Aorta (tissue), 5 donors: ENCODE data around the gene MAPK8IP2. TPM values are rescaled to one million over a fixed set of nuclear protein-coding genes. Genes with fewer than 3 reads are reported as not detected.

ENCODE experiments used
- ATAC-seq: fragments of 200-7000 bp; cut with Tn5 transposase; one replicate; pipeline ENCODE4 v1.9.1; 2022; ENCODE audit warnings: moderate library complexity; ENCODE audit not compliant: low FRiP score
- DNase-seq, 2 donors: peaks; one replicate each; pipeline ENCODE4 v3.0.0-alpha.2; 2020
- H3K27ac ChIP-seq, 2 donors: one replicate each; pipeline ENCODE4 v1.5.1; 2013; ENCODE audit warnings: low read length in 2 of 2, mild to moderate bottlenecking in 2 of 2, moderate library complexity in 2 of 2, control low read depth in 1 of 2, inconsistent platforms in 1 of 2, low read depth in 1 of 2
- H3K27me3 ChIP-seq, 2 donors: one replicate each; pipeline ENCODE4 v1.6.1; 2013; ENCODE audit warnings: control low read depth in 1 of 2, low read length in 1 of 2, mild to moderate bottlenecking in 1 of 2, moderate library complexity in 1 of 2; ENCODE audit not compliant: insufficient read depth in 2 of 2, control insufficient read depth in 1 of 2
- H3K36me3 ChIP-seq, 2 donors: one replicate each; pipeline ENCODE4 v1.6.1; 2013; ENCODE audit warnings: control low read depth in 1 of 2, low read length in 1 of 2, mild to moderate bottlenecking in 1 of 2; ENCODE audit not compliant: insufficient read depth in 2 of 2, control insufficient read depth in 1 of 2
- H3K4me1 ChIP-seq, 2 donors: one replicate each; pipeline ENCODE4 v1.6.1; 2013; ENCODE audit warnings: low read length in 2 of 2, control low read depth in 1 of 2, mild to moderate bottlenecking in 1 of 2, moderate library complexity in 1 of 2; ENCODE audit not compliant: insufficient read depth in 2 of 2, control insufficient read depth in 1 of 2
- H3K4me3 ChIP-seq, 2 donors: one replicate each; pipeline ENCODE4 v1.5.1; 2013; ENCODE audit warnings: low read length in 2 of 2, control low read depth in 1 of 2, mild to moderate bottlenecking in 1 of 2
- H3K9me3 ChIP-seq: one replicate; pipeline ENCODE4 v1.6.1; 2013; ENCODE audit warnings: mild to moderate bottlenecking, low read length; ENCODE audit not compliant: control insufficient read depth
- WGBS, 2 donors: extraction: QIAGEN DNeasy Blood & Tissue Kit; methylation state at CpG; one replicate each; pipeline ENCODE4 v1.1.7; 2013; 5-methylcytosine and 5-hydroxymethylcytosine counted together
- intact Hi-C, 2 donors: fragments of 100-400 bp; cut with DNase I; formaldehyde crosslinking; loops; one replicate each; pipeline versions ENCODE4 v1.14.2 to v1.15.0; 2022
- polyA plus RNA-seq, 2 donors: library from polyadenylated mRNA; stranded (reverse); fragments of 200-250 nt; gene quantifications; one replicate each; pipeline ENCODE4 v1.2.3, GENCODE V29; 2013
- total RNA-seq, 2 donors: library from RNA; stranded (reverse); fragmentation: NEBNext Ultra II Directional; extraction: Animal tissue kit (Norgen Biotek cat#: 25700); gene quantifications; one replicate each; pipeline ENCODE4 v1.2.1, GENCODE V29; 2021
- donor health status: healthy with polysubstance abuse.
- donor health status: Bipolar disorder and iron deficiency.
- donor health status: DM: no; HTN: no; CAD: no.
- donor health status: DM: no; HTN: no; CAD: no.
- donor health status: DM: yes; HTN: yes; CAD: no.

The MAPK8IP2 gene
- total and polyA plus RNA-seq, 4 donors = under 0.01 to 0.26 (median 0.20) TPM

GRCh38 chr22:50601669-50602337 lies 1.2 kb downstream of the MAPK8IP2 start:
- intact Hi-C loops = no loop called here
- 43 to 45% methylated on average over 12 of the region's 12 CpGs for WGBS, 2 donors
- Histone ChIP-seq H3K36me3 (no peaks in the 10 kb centered on the region), H3K27me3 (no peaks in the 10 kb centered on the region), H3K9me3 (no peaks in the 10 kb centered on the region), H3K4me3 (no peak overlapping the region), H3K4me1 (no peaks in the 10 kb centered on the region), H3K27ac (no peak overlapping the region)
- ATAC-seq = no peak
- DNase-seq = no peak

DNA sequence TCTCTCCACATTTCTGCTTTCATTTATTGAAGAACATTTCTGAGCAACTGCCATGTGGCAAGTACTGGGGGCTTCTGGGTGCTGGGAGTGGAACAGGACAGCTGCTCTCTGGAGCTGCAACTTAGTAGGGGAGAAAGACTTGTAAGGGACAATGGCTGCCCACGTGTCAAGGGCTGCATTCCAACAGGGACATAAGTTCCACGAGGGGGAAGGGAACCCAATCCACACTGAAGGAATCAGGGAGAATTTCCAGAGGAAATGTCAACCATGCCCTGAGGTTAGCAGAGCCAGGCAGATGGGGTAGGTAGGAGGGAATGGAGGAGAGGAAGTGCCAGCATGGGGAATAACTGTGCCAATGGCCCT lies 1.7 kb downstream of the MAPK8IP2 start:
- WGBS, 2 donors = 11 to 14% methylated on average over 2 of the region's 2 CpGs

GRCh38 chr22:50603511-50604255 lies 3.1 kb downstream of the MAPK8IP2 start:
- DNase-seq (peak in 1 of 2 donors; percentile 67), ATAC-seq (no peak)
- intact Hi-C loops = no loop called here
- no peak overlapping the region for H3K27ac ChIP-seq
- 4% methylated on average over 46 to 70 of the region's 70 CpGs for whole genome bisulfite sequencing, 2 donors
- no peaks in the 10 kb centered on the region for H3K36me3 ChIP-seq
- no peaks in the 10 kb centered on the region for H3K9me3 ChIP-seq
- H3K4me3 ChIP-seq = no peak overlapping the region
- no peaks in the 10 kb centered on the region for H3K27me3 ChIP-seq
- no peaks in the 10 kb centered on the region for H3K4me1 ChIP-seq

More for the DNA sequence above, 1.7 kb downstream of the MAPK8IP2 start:
- Histone ChIP-seq H3K4me3 (no peak overlapping the region), H3K27ac (no peak overlapping the region), H3K9me3 (no peaks in the 10 kb centered on the region), H3K4me1 (no peaks in the 10 kb centered on the region), H3K36me3 (no peaks in the 10 kb centered on the region), H3K27me3 (no peaks in the 10 kb centered on the region)
- DNase-seq (no peak), ATAC-seq (no peak)
- intact Hi-C loops = no loop called here

DNA sequence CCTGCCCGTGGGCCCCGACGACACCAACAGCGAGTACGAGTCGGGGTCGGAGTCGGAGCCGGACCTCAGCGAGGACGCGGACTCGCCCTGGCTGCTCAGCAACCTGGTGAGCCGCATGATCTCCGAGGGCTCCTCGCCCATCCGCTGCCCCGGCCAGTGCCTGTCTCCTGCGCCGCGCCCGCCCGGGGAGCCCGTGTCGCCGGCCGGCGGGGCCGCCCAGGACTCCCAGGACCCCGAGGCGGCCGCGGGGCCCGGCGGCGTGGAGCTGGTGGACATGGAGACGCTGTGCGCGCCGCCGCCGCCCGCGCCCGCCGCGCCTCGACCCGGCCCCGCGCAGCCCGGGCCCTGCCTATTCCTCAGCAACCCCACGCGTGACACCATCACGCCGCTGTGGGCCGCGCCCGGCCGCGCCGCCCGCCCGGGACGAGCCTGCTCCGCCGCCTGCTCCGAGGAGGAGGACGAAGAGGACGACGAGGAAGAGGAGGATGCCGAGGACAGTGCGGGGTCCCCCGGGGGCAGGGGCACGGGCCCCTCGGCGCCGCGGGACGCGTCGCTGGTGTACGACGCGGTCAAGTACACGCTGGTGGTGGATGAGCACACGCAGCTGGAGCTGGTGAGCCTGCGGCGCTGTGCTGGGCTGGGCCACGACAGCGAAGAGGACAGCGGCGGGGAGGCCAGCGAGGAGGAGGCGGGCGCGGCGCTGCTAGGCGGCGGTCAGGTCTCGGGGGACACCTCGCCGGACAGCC lies 3.8 kb downstream of the MAPK8IP2 start:
- peak in 1 of 2 donors; percentile 68 for DNase-seq

GRCh38 chr22:50605002-50605612 lies 4.5 kb downstream of the MAPK8IP2 start:
- H3K4me1 ChIP-seq = no peaks in the 10 kb centered on the region
- no peaks in the 10 kb centered on the region for H3K9me3 ChIP-seq
- H3K36me3 ChIP-seq = no peaks in the 10 kb centered on the region
- H3K27me3 ChIP-seq = no peaks in the 10 kb centered on the region
- no peak overlapping the region for H3K27ac ChIP-seq
- DNase-seq (no peak), ATAC-seq (no peak)
- WGBS, 2 donors = 75 to 77% methylated on average over 23 of the region's 23 CpGs
- no peak overlapping the region for H3K4me3 ChIP-seq
- intact Hi-C loops = no loop called here

More for the DNA sequence above, 3.8 kb downstream of the MAPK8IP2 start:
- intact Hi-C loops = no loop called here
- Histone ChIP-seq H3K27me3 (no peaks in the 10 kb centered on the region), H3K4me3 (no peak overlapping the region), H3K4me1 (no peaks in the 10 kb centered on the region), H3K27ac (no peak overlapping the region), H3K9me3 (no peaks in the 10 kb centered on the region), H3K36me3 (no peaks in the 10 kb centered on the region)
- ATAC-seq = no peak
- 30 to 38% methylated on average over 86 to 103 of the region's 103 CpGs for WGBS, 2 donors

DNA sequence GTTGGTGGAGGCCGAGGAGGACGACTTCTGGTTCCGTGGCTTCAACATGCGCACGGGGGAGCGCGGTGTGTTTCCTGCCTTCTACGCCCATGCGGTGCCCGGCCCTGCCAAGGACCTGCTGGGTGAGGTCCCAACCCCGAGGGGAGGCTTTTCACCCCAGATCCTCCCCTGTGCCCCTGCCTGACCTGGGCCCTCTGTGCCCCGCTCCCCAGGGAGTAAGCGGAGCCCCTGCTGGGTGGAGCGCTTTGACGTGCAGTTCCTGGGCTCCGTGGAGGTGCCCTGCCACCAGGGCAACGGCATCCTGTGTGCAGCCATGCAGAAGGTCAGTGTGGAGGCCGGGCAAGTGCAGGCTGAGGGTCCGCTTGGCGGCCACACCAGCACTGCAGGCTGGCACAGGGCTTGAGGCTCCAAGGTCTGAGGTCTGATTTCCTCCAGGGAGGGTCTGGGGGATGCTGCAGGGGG lies 5.1 kb downstream of the MAPK8IP2 start:
- Histone ChIP-seq H3K27me3 (no peaks in the 10 kb centered on the region), H3K27ac (no peak overlapping the region), H3K4me1 (no peaks in the 10 kb centered on the region), H3K36me3 (no peaks in the 10 kb centered on the region), H3K4me3 (no peak overlapping the region), H3K9me3 (no peaks in the 10 kb centered on the region)
- 84 to 85% methylated on average over 20 of the region's 20 CpGs for WGBS, 2 donors
- intact Hi-C loops = no loop called here
- DNase-seq (peak in 1 of 2 donors; percentile 51), ATAC-seq (no peak)

GRCh38 chr22:50606165-50606945 lies 5.8 kb downstream of the MAPK8IP2 start:
- 69 to 70% methylated on average over 18 to 19 of the region's 19 CpGs for WGBS, 2 donors
- no peaks in the 10 kb centered on the region for H3K27me3 ChIP-seq
- intact Hi-C loops = no loop called here

More at GRCh38 chr22:50606165-50606945, 5.8 kb downstream of the MAPK8IP2 start:
- no peaks in the 10 kb centered on the region for H3K36me3 ChIP-seq
- H3K27ac ChIP-seq = no peak overlapping the region
- no peaks in the 10 kb centered on the region for H3K4me1 ChIP-seq
- ATAC-seq = no peak
- H3K9me3 ChIP-seq = no peaks in the 10 kb centered on the region
- DNase-seq = peak in 1 of 2 donors; percentile 44
- no peak overlapping the region for H3K4me3 ChIP-seq
